ENCODE data around the gene MTMR4. TPM values are rescaled to one million over a fixed set of nuclear protein-coding genes. Genes with fewer than 3 reads are reported as not detected.

MTMR4 gene
- total and polyA plus RNA-seq, 2 experiments from 2014 or later = 11.1 to 42.2 TPM

- TF ChIP-seq ZNF462 (CRISPR knock-in tag; IDR thresholded peaks at IDR 0.05) (no peak), NANOG (IDR thresholded peaks at IDR 0.05; ENCODE audit: borderline replicate concordance) (no peak), EZH2 (IDR thresholded peaks at IDR 0.05; ENCODE audit: low read depth, unreplicated experiment) (no peak), REST (IDR thresholded peaks at IDR 0.05; ENCODE audit: unreplicated experiment) (no peak)
Observed at GRCh38 chr17:58508341-58509067, 5.9 kb downstream of the MTMR4 start (continued).

Measured in GM23338 (cell line).